Activated CD8-positive, alpha-beta memory T cell treated with anti-CD3 and anti-CD28 coated beads for 36 hours (primary cell): ENCODE results near the gene UGT1A9. TPM values are rescaled to one million over a fixed set of nuclear protein-coding genes. Genes with fewer than 3 reads are reported as not detected.
"Not testable (repeated sequence)": the region's sequence is repeated elsewhere in the genome, so short reads cannot be mapped to it uniquely, and the experiment has no call there.

Experiments
- CTCF ChIA-PET: fragments of 350-600 bp; sonication (Branson Sonifier 250); formaldehyde crosslinking; loops from one replicate; lab custom pipeline; 2021; ENCODE audit warnings: antibody characterized with exemption; lab: Charles Lee
- POLR2A ChIA-PET: fragments of 350-600 bp; sonication (Branson Sonifier 250); formaldehyde crosslinking; loops from one replicate; lab custom pipeline; 2021; ENCODE audit warnings: antibody characterized with exemption; lab: Charles Lee
- total RNA-seq, 2 experiments: library from RNA; stranded (reverse); gene quantifications; one replicate each; pipeline ENCODE4 v1.2.3, GENCODE V29; 2021

Gene UGT1A9
- total RNA-seq, 2 experiments from 2014 or later = not detected

- ChIA-PET CTCF (no interaction called here), POLR2A (no interaction called here)
Observed at GRCh38 chr2:233679196-233679595, 7.5 kb downstream of the UGT1A9 start.

- ChIA-PET POLR2A (no interaction called here), CTCF (no interaction called here)
Observed at GRCh38 chr2:233680361-233681045, 8.8 kb downstream of the UGT1A9 start.

GRCh38 chr2:233681521-233682099, 9.9 kb downstream of the UGT1A9 start, which contains the start of gene UGT1A7:
Gene UGT1A7, plus strand, starts transcription at chr2:233681901. Its CDS starts 37 bp downstream, at chr2:233681938.
- ChIA-PET CTCF (no interaction called here), POLR2A (no interaction called here)

- ChIA-PET POLR2A (no interaction called here), CTCF (no interaction called here)
Observed at GRCh38 chr2:233684640-233685039, 12.9 kb downstream of the UGT1A9 start.

GRCh38 chr2:233686928-233687327, 15.2 kb downstream of the UGT1A9 start:
- CTCF ChIA-PET = no interaction called here
- POLR2A ChIA-PET = no interaction called here

GRCh38 chr2:233688341-233688740, 16.6 kb downstream of the UGT1A9 start:
- ChIA-PET CTCF (no interaction called here), POLR2A (no interaction called here)

- CTCF ChIA-PET = no interaction called here
- POLR2A ChIA-PET = no interaction called here
Observed at GRCh38 chr2:233689031-233689430, 17.3 kb downstream of the UGT1A9 start.

- CTCF ChIA-PET = no interaction called here
- POLR2A ChIA-PET = no interaction called here
Observed at GRCh38 chr2:233689501-233689900, 17.8 kb downstream of the UGT1A9 start.

GRCh38 chr2:233690444-233690843, 18.7 kb downstream of the UGT1A9 start:
- ChIA-PET POLR2A (no interaction called here), CTCF (no interaction called here)

GRCh38 chr2:233691443-233692433, 20.0 kb downstream of the UGT1A9 start:
- ChIA-PET CTCF (no interaction called here), POLR2A (no interaction called here)

- ChIA-PET CTCF (no interaction called here), POLR2A (no interaction called here)
Observed at GRCh38 chr2:233692648-233693047, 20.9 kb downstream of the UGT1A9 start, which contains the start of gene UGT1A6. Gene UGT1A6, plus strand, starts transcription at chr2:233692890. Its CDS starts 115 bp downstream, at chr2:233693005.

- CTCF ChIA-PET = no interaction called here
- POLR2A ChIA-PET = no interaction called here
Observed at GRCh38 chr2:233693963-233694362, 22.3 kb downstream of the UGT1A9 start.

GRCh38 chr2:233698740-233699139, 27.0 kb downstream of the UGT1A9 start:
- CTCF ChIA-PET = no interaction called here
- POLR2A ChIA-PET = no interaction called here

GRCh38 chr2:233699424-233700027, 27.8 kb downstream of the UGT1A9 start:
- CTCF ChIA-PET = interaction anchor here (1.1 kb wide), 1 partner anchor 12 kb away, joined by 3 read pairs; no protein-coding TSS in a partner anchor

GRCh38 chr2:233700028-233700635, 28.4 kb downstream of the UGT1A9 start:
- POLR2A ChIA-PET = no interaction called here
- CTCF ChIA-PET = interaction anchor here (1.1 kb wide), 1 partner anchor 11 kb away, joined by 3 read pairs; no protein-coding TSS in a partner anchor

More at GRCh38 chr2:233699424-233700027, 27.8 kb downstream of the UGT1A9 start:
- POLR2A ChIA-PET = no interaction called here

- POLR2A ChIA-PET, CTCF ChIA-PET: not testable (repeated sequence)
Observed at GRCh38 chr2:233700842-233701241, 29.1 kb downstream of the UGT1A9 start.

GRCh38 chr2:233702238-233702637, 30.5 kb downstream of the UGT1A9 start:
- CTCF ChIA-PET = no interaction called here
- POLR2A ChIA-PET = no interaction called here

- CTCF ChIA-PET = no interaction called here
- POLR2A ChIA-PET = no interaction called here
Observed at GRCh38 chr2:233705911-233706506, 34.3 kb downstream of the UGT1A9 start.
